SHP77 treated with DMSO at 0.1 percent for 48 hours (cell line): ENCODE results near the gene IL6ST.
"Not testable (repeated sequence)": the region's sequence is repeated elsewhere in the genome, so short reads cannot be mapped to it uniquely, and the experiment has no call there.

Source experiments
- DNase-seq: peaks from one replicate; lab custom pipeline; 2025; lab: John Stamatoyannopoulos, UW

IL6ST gene

DNA sequence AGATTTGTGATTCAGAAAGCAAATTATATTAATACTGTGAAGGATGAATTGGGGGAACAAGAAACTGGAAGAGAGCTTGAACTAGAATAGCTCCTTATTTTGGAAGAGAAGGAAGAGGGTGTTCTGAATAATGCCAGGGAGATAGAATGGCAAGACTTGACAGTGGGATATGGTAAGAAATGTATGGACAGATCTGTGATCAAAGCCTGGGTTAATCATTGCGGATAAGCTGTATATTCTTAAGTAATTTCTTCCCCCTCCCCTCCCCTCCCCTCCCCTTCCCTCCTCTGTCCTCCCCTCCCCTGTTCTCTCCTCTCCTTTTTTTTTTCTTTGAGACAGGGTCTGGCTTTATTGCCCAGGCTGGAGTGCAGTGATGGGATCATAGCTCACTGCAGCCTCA is 10.1 kb upstream of the IL6ST start:
- no peak for DNase-seq

DNA sequence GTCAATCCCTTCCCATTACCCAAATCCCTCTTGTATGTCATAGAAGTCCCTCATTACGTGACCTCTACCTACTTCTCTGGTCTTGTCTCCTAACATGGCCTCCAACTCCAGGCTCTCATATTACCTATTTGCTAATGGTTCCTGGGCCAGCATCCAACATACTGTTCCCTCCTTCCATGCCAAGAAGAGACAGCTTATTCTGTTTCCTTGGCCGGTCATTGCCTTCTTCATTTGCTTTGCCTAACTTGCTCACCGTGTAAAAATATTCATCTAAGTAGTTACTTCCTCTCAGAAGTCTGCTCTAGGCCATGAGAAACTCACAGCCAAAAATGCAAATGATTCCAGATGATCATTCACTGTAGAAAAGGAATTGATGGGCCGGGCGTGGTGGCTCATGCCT is 8.9 kb upstream of the IL6ST start:
- DNase-seq: no peak

- DNase-seq: no peak
Measured at GRCh38 chr5:56003179-56003578, 8.4 kb upstream of the IL6ST start.

GRCh38 chr5:56002303-56002702 is 7.5 kb upstream of the IL6ST start:
- DNase-seq: no peak

- DNase-seq: not testable (repeated sequence)
Measured at GRCh38 chr5:56000221-56000620, 5.5 kb upstream of the IL6ST start.

DNA sequence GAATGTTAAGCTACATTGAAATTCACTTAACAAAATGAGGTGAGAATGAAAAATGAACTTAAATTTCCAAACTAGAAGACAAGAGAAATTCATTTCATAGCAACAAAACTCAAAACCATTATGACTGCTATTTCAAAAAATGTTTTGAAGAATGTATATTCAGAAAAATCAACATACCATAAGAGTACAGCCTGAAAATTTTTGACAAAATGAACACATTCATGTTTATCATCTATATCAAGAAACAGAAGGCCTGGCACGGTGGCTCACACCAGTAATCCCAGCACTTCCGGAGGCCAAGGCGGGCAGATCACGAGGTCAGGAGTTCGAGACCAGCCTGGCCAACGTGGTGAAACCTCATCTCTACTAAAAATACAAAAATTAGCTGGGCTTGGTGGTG is 4.2 kb upstream of the IL6ST start:
- no peak for DNase-seq

DNA sequence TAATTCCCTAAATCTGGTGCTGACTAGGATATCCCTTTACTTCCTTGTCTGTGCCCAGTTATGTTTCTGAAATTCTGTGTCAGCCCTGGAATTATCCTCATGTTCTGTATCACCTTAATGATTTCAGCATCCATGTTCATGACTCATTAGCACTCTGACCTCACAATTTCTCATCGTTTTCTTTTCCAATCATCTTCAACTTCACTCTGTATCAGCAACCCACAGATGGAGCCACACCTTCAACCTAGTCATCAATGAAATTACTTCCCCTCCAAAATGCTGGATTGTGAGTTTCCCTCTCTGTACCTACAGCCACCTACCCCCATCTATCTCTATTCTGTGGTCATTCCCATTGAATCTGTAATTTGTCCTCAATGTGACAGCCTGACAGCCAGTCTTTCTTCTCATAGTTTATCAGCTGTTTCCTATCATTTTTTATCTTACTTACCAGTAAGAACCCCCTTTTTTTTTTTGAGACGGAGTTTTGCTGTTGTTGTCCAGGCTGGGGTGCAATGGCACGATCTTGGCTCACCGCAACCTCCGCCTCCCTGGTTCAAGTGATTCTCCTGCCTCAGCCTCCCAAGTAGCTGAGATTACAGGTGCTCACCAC is 3.1 kb upstream of the IL6ST start:
- no peak for DNase-seq

- DNase-seq: peak; percentile 92
Measured at GRCh38 chr5:55994998-55995914, 493 bp upstream of the IL6ST start.

DNA sequence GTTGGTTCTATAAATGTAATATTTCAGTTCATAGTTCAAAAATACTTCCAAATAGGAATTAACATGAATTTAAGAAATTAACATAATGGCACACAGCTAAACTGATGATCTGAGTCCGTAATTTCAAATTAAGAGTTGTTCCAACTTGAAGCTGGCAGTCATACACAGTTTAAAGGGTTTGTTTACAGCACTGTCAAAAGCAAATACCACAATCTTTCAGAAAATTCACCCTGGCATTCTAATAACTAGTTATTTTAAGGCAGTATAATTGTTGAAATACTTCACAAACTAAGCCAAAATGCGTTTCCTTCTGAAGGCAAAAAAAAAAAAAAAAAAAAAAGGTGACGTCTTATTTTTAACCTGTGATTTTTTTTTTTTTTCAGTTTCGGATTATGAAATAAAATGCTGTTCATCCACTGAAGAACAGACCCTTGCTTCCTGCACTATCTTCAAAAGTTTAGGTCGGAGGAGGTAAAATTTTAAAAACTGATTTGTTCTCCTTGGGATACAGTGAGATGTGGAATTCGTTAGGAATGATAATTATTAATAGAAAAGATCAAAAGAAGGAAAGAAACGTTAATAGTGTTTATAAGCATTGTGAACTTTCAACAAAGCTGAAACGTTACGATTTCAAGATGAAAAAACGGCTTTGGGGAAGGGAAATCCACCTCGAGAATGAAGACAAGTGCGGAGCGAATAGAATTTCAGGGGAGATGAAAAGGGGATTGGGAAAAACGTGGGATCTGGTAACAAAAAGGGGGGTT is 850 bp downstream of the IL6ST start:
- DNase-seq: no peak

DNA sequence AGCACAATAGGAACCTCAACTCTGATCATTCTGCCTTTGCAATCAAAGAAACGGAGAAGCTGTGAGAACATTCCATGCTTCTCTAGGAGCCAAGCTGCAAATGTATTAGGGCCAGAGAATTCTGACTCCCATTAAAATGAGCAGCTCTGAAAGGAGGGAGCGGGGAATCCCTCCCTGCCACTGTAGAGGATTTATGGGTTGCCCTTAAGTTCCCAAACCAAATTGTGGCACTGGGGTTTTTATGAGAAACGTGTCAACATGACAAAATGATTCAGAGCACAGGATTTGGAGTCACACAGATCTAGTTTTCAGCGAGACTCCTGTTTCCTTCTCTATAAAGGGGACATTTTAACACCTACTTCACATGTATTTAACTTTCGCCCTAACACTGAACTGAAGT is 1.8 kb downstream of the IL6ST start:
- DNase-seq: no peak

DNA sequence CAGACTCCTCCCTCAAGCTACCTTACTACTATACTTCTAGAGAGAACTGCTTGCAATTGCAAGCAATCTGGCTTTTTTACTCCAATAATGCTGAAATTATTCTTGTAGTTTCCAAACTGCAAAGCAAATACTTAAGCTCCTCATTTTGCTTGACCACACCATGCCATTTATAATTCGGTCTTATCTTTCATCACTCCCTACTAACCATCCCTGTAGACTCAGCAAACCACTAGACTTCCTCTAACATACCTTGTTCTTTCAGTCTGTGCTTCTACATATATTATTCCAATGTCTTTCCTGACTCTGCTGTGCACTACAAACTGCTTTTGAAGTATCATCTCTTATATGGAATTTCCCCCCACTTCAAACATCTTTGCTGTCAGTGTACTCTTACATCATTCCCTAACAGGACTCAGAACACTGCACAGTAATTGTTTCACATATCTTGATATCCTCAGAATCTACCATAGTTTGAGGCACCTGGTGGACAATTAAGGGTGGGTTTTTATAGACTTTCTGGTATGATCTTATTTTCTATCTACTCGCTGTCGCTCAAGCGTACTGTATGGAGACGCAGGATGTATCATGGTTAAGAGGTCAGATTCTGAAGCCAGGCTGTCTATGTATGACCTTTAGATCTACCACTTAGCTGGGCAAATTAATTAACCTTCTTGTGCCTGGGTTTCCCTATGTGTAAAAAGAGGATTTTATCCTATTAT is 2.8 kb downstream of the IL6ST start:
- no peak for DNase-seq

DNA sequence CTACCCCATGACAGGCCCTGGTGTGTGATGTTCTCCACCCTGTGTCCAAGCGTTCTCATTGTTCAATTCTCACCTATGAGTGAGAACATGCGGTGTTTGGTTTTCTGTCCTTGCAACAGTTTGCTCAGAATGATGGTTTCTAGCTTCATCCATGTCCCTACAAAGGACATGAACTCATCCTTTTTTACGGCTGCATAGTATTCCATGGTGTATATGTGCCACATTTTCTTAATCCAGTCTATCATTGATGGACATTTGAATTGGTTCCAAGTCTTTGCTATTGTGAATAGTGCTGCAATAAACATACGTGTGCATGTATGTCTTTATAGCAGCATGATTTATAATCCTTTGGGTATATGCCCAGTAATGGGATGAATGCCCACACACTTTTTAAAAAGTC is 3.9 kb downstream of the IL6ST start:
- DNase-seq: not testable (repeated sequence)

- DNase-seq: no peak
Measured at GRCh38 chr5:55989860-55990259, 4.9 kb downstream of the IL6ST start.

DNA sequence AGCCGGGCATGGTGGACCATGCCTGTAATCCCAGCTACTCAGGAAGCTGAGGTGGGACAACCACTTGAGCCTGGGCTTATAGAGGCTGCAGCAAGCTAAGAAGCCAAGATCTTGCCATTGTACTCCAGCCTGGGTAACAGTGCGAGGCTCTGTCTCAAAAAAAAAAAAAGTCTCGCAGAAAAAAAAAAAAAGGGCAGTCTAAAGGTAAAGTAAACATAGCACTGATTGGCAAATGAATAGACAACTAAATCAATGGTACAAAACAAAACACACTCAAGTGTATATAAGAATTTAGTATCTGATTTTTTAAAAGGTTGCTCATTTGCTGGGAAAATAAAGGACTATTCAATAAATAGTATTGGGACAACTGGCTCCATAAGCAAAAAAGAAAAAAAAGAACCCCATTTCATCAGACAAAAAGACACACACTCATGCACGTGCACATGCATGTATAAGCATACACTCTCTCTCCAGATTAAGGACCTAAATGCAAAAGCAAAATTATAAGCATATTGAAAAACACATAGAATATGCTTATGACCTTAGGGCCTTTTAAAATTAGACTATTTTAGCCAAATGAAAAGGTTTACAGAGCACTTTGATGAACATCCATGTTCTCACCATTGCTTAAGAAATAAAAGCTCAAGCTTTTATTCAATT is 5.7 kb downstream of the IL6ST start:
- no peak for DNase-seq

DNA sequence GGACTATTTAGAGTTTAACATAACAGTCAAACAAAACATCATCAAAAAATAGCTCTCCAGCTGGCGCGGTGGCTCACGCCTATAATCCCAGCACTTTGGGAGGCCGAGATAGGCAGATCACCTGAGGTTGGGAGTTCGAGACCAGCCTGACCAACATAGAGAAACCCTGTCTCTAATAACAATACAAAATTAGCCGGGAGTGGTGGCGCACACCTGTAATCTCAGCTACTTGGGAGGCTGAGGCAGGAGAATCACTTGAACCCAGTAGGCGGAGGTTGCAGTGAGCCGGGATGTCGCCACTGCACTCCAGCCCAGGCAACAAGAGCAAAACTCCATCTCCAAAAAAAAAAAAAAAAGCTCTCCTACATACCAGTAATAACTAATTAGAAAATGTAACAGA is 6.3 kb downstream of the IL6ST start:
- DNase-seq: not testable (repeated sequence)

DNA sequence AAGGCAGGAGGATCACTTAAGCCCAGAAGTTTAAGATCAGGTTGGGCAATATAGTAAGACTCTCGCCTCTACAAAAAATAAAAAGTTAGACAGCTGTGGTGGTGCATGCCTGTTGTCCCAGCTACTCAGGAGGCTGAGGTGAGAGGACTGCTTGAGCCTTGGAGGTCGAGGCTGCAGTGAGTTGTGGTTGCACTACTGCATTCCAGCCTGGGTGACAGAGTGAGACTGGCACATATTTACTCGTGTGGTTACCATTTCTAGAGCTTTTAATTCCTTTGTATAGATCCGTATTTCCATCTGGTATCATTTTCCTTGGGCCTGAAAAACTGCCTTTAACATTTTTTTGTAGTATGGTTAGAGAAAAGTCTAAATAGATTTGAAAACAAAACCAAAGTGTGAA is 7.8 kb downstream of the IL6ST start:
- DNase-seq: no peak

GRCh38 chr5:55985181-55985580 is 9.6 kb downstream of the IL6ST start:
- no peak for DNase-seq

- no peak for DNase-seq
Measured at GRCh38 chr5:55983986-55984385, 10.8 kb downstream of the IL6ST start.

- no peak for DNase-seq
Measured at GRCh38 chr5:55982957-55983381, 11.8 kb downstream of the IL6ST start.

DNA sequence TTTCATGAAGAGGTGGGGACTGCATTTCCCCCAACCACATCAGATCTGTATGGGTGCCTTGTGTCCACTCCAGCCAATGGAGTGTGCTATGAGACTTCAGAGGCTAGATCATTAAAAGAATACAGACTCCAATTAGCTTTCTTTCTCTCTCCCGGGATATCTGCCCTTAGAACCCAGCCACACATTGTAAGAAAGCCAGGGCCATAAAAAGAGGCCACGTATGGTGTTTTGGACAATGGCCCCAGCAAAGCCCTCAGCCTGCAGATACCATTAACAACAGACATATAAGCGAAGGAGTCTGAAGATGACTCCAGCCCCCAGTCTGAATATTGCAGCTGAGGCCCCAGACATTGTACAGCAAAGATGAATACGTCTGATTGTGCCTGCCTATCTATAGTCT is 21.5 kb downstream of the IL6ST start:
- DNase-seq: no peak

- DNase-seq: no peak
Measured at GRCh38 chr5:55969956-55970355, 24.8 kb downstream of the IL6ST start.

DNA sequence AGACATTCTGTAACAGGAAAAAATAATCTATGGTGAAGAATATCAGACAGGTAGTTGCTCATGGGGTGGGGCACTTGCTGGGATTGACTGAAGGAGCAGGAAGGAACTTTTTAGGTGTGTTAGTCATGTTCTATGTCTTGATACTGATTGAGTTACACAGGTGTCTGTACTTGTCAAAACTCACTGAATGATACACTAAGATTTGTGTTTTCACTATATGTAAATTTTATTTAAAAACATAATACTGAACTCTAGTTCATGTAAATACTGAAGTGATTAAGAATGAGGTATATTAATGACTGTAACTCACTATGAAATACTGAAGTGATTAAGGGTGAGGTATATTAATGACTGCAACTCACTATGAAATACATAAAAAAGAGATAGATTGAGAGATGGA is 28.5 kb downstream of the IL6ST start:
- no peak for DNase-seq
